Astrocyte (in vitro differentiated cells and primary cell): Measurements from ENCODE around the gene COL9A3. TPM values are rescaled to one million over a fixed set of nuclear protein-coding genes. Genes with fewer than 3 reads are reported as not detected.

ENCODE experiments used
- DNase-seq: peaks from one replicate; pipeline ENCODE4 v3.0.0-alpha.2; 2010; ENCODE audit warnings: low read depth
- FAIRE-seq: peaks from 2 replicates; lab custom pipeline; 2011; peaks lifted over from hg19 to GRCh38; lab: Jason Lieb, UNC
- H2AFZ ChIP-seq: 2 replicates; pipeline ENCODE4 v1.6.0; 2012; ENCODE audit warnings: low read depth, low read length, inconsistent platforms
- H3K27ac ChIP-seq: 2 replicates; pipeline ENCODE4 v1.5.1; 2011; ENCODE audit warnings: low read depth, low read length, inconsistent platforms
- H3K27me3 ChIP-seq: 2 replicates; pipeline ENCODE4 v1.6.0; 2011; ENCODE audit warnings: low read length, inconsistent platforms; ENCODE audit not compliant: insufficient read depth
- H3K36me3 ChIP-seq: 2 replicates; pipeline ENCODE4 v1.5.1; 2011; ENCODE audit warnings: low read length, inconsistent platforms; ENCODE audit not compliant: insufficient read depth
- H3K4me1 ChIP-seq: 2 replicates; pipeline ENCODE4 v1.5.1; 2011; ENCODE audit warnings: low read length, inconsistent platforms; ENCODE audit not compliant: insufficient read depth
- H3K4me2 ChIP-seq: 2 replicates; pipeline ENCODE4 v1.6.0; 2012; ENCODE audit warnings: low read length, inconsistent platforms
- H3K4me3 ChIP-seq: 2 replicates; pipeline ENCODE4 v1.5.1; 2011; ENCODE audit warnings: low read depth, mild to moderate bottlenecking, low read length, inconsistent platforms; ENCODE audit not compliant: insufficient read depth
- H3K79me2 ChIP-seq: 2 replicates; pipeline ENCODE4 v1.6.0; 2012; ENCODE audit warnings: mild to moderate bottlenecking, low read length, inconsistent platforms; ENCODE audit not compliant: insufficient read depth
- H3K9ac ChIP-seq: 2 replicates; pipeline ENCODE4 v1.6.0; 2012; ENCODE audit warnings: mild to moderate bottlenecking, low read length, inconsistent platforms
- H3K9me3 ChIP-seq: 2 replicates; pipeline ENCODE4 v1.5.1; 2012; ENCODE audit warnings: low read depth, mild to moderate bottlenecking, low read length, inconsistent platforms; ENCODE audit not compliant: insufficient read depth
- H4K20me1 ChIP-seq: 2 replicates; pipeline ENCODE4 v1.6.0; 2012; ENCODE audit warnings: low read length, inconsistent platforms; ENCODE audit not compliant: insufficient read depth
- H3K27ac Mint-ChIP-seq: one replicate; pipeline ENCODE4 v1.8.0; 2021; ENCODE audit warnings: mild to moderate bottlenecking, mixed read lengths; ENCODE audit not compliant: unreplicated experiment
- H3K27me3 Mint-ChIP-seq: one replicate; pipeline ENCODE4 v1.8.0; 2021; ENCODE audit warnings: low read depth, mixed read lengths; ENCODE audit not compliant: unreplicated experiment
- H3K36me3 Mint-ChIP-seq: one replicate; pipeline ENCODE4 v1.8.0; 2021; ENCODE audit warnings: low read depth, mixed read lengths; ENCODE audit not compliant: unreplicated experiment
- H3K4me1 Mint-ChIP-seq: one replicate; pipeline ENCODE4 v1.8.0; 2021; ENCODE audit warnings: low read depth, mixed read lengths; ENCODE audit not compliant: unreplicated experiment
- H3K4me3 Mint-ChIP-seq: one replicate; pipeline ENCODE4 v1.8.0; 2021; ENCODE audit warnings: mild to moderate bottlenecking, moderate library complexity, mixed read lengths; ENCODE audit not compliant: unreplicated experiment
- H3K9me3 Mint-ChIP-seq: one replicate; pipeline ENCODE4 v1.8.0; 2021; ENCODE audit warnings: mild to moderate bottlenecking, mixed read lengths; ENCODE audit not compliant: unreplicated experiment
- CTCF ChIP-seq: IDR thresholded peaks from 2 replicates; pipeline ENCODE4 v1.5.1; 2011; ENCODE audit warnings: low read depth, mild to moderate bottlenecking, inconsistent platforms, low read length, moderate library complexity; ENCODE audit not compliant: insufficient read depth
- EZH2 ChIP-seq: IDR thresholded peaks from 2 replicates; pipeline ENCODE4 v1.6.1; 2012; ENCODE audit warnings: mild to moderate bottlenecking, low read length, inconsistent platforms; ENCODE audit not compliant: insufficient read depth
- total RNA-seq: library from RNA; stranded (reverse); gene quantifications from 2 replicates; pipeline ENCODE4 v1.2.1, GENCODE V29; 2021

COL9A3 gene
- total RNA-seq, 1 donor from 2014 or later: 43.0 TPM

GRCh38 chr20:62814709-62815065, 2.2 kb upstream of the COL9A3 start:
- Histone ChIP-seq H3K4me1 (peaks cover 30% of the 10 kb centered on the region), H2AFZ (no peak overlapping the region), H3K36me3 (peaks cover 4% of the 10 kb centered on the region), H3K4me3 (no peak overlapping the region), H3K79me2 (no peaks in the 10 kb centered on the region), H3K27me3 (peaks cover 15% of the 10 kb centered on the region), H3K27ac (no peak overlapping the region), H3K9me3 (no peaks in the 10 kb centered on the region), H3K9ac (no peak overlapping the region), H4K20me1 (peaks cover 19% of the 10 kb centered on the region), H3K4me2 (no peak overlapping the region)
- peak overlapping the region; percentile 60 for H3K4me3 Mint-ChIP-seq
- H3K9me3 Mint-ChIP-seq: no peaks in the 10 kb centered on the region
- DNase-seq (no peak), FAIRE-seq (no peak)
- peak overlapping the region; percentile 86 for H3K27ac Mint-ChIP-seq
- peaks cover 17% of the 10 kb centered on the region for H3K4me1 Mint-ChIP-seq
- no peaks in the 10 kb centered on the region for H3K27me3 Mint-ChIP-seq
- TF ChIP-seq CTCF: no peak
- TF ChIP-seq EZH2: no peak
- no peaks in the 10 kb centered on the region for H3K36me3 Mint-ChIP-seq

GRCh38 chr20:62815066-62815991, 1.5 kb upstream of the COL9A3 start:
- H3K27ac ChIP-seq: no peak overlapping the region
- H3K4me2 ChIP-seq: peak overlapping the region; percentile 75
- peaks cover 32% of the 10 kb centered on the region for H3K4me1 ChIP-seq
- no peaks in the 10 kb centered on the region for H3K79me2 ChIP-seq
- H3K27me3 ChIP-seq: peaks cover 15% of the 10 kb centered on the region
- Mint-ChIP-seq H3K27ac (peak overlapping the region; percentile 86), H3K36me3 (no peaks in the 10 kb centered on the region), H3K27me3 (peaks cover 1% of the 10 kb centered on the region), H3K4me3 (peak overlapping the region; percentile 81), H3K9me3 (no peaks in the 10 kb centered on the region), H3K4me1 (peaks cover 17% of the 10 kb centered on the region)
- DNase-seq (peak; percentile 43), FAIRE-seq (no peak)
- no peak overlapping the region for H2AFZ ChIP-seq
- no peaks in the 10 kb centered on the region for H3K9me3 ChIP-seq
- H3K4me3 ChIP-seq: no peak overlapping the region
- no peaks in the 10 kb centered on the region for H3K36me3 ChIP-seq
- H3K9ac ChIP-seq: no peak overlapping the region
- TF ChIP-seq CTCF (no peak), EZH2 (no peak)
- peaks cover 14% of the 10 kb centered on the region for H4K20me1 ChIP-seq
